Prostate gland (tissue), 2 donors: ENCODE data around the gene NMRK2. TPM values are rescaled to one million over a fixed set of nuclear protein-coding genes. Genes with fewer than 3 reads are reported as not detected.
A peak's percentile ranks its signal among the peaks of the same experiment; 100 is the strongest.
"Not testable (repeated sequence)": the region's sequence is repeated elsewhere in the genome, so short reads cannot be mapped to it uniquely, and the experiment has no call there.

Source experiments
- DNase-seq: peaks from one replicate; pipeline ENCODE4 v3.0.0-alpha.2; 2019; ENCODE audit warnings: low spot score
- H3K27ac ChIP-seq, 2 donors: fragments of 200-600 bp; sonication (generic); 2 replicates each; pipeline ENCODE4 v1.5.1; 2017 to 2019
- H3K27me3 ChIP-seq: fragments of 200-600 bp; sonication (generic); replicated peaks from 2 replicates; pipeline ENCODE4 v1.5.1; 2019; ENCODE audit not compliant: insufficient read depth
- H3K36me3 ChIP-seq, 2 donors: fragments of 200-600 bp; sonication (generic); 1 replicate in 1 of 2; 2 replicates in 1 of 2; pipeline versions ENCODE4 v1.5.1 to v1.8.1; 2017 to 2019
- H3K4me1 ChIP-seq: fragments of 200-600 bp; sonication (generic); replicated peaks from 2 replicates; pipeline ENCODE4 v1.5.1; 2019
- H3K4me3 ChIP-seq, 2 donors: fragments of 200-600 bp; sonication (generic); 2 replicates each; pipeline ENCODE4 v1.5.1; 2017 to 2019
- H3K9me3 ChIP-seq: fragments of 200-600 bp; sonication (generic); 2 replicates; pipeline ENCODE4 v1.5.1; 2017
- CTCF ChIP-seq, 4 experiments: fragments of 200-600 bp in 2 of 4; fragments of 450-650 bp in 2 of 4; sonication (generic) in 2 of 4; IDR thresholded peaks; 1 replicate in 3 of 4; 2 replicates in 1 of 4; pipeline ENCODE4 v1.5.1; 2016 to 2019; ENCODE audit warnings: antibody characterized with exemption in 4 of 4, mild to moderate bottlenecking in 2 of 4, moderate library complexity in 2 of 4
- POLR2A ChIP-seq: fragments of 450-650 bp; IDR thresholded peaks from one replicate; pipeline ENCODE4 v1.6.1; 2016; ENCODE audit warnings: antibody characterized with exemption, mild to moderate bottlenecking
- POLR2AphosphoS5 ChIP-seq: sonication (generic); formaldehyde crosslinking; IDR thresholded peaks from one replicate; pipeline ENCODE4 v1.6.1; 2017; ENCODE audit warnings: antibody characterized with exemption
- WGBS: methylation state at CpG from one replicate; pipeline ENCODE4 v1.1.5; 2018; 5-methylcytosine and 5-hydroxymethylcytosine counted together
- intact Hi-C: fragments of 100-400 bp; cut with DNase I; formaldehyde crosslinking; loops from one replicate; pipeline ENCODE4 v1.14.2; 2022
- total RNA-seq, 2 donors: library from RNA; depleted of rRNA; stranded (reverse); fragments of >200 nt; gene quantifications; one replicate each; pipeline ENCODE4 v1.1.0, GENCODE V29; 2016

Gene NMRK2
- total RNA-seq, 2 donors from 2014 or later: 0.64 to 1.8 TPM

GRCh38 chr19:3949294-3949693 lies 16.4 kb downstream of the NMRK2 start:
- Histone ChIP-seq H3K27me3 (no peaks in the 10 kb centered on the region), H3K27ac (no peak overlapping the region), H3K4me1 (no peaks in the 10 kb centered on the region), H3K4me3 (no peak overlapping the region), H3K36me3 (no peaks in the 10 kb centered on the region), H3K9me3 (no peaks in the 10 kb centered on the region)
- TF ChIP-seq CTCF (IDR thresholded peaks at IDR 0.05) (no peak), POLR2A (no peak), POLR2AphosphoS5 (no peak)
- no peak for DNase-seq
- WGBS: 63% methylated on average over 11 of the region's 11 CpGs
- intact Hi-C loops: no loop called here

GRCh38 chr19:3949997-3950859 lies 17.4 kb downstream of the NMRK2 start:
- H3K4me1 ChIP-seq: no peaks in the 10 kb centered on the region
- TF ChIP-seq POLR2A (no peak), CTCF (IDR thresholded peaks at IDR 0.05) (no peak), POLR2AphosphoS5 (no peak)
- intact Hi-C loops: no loop called here
- no peaks in the 10 kb centered on the region for H3K36me3 ChIP-seq
- H3K9me3 ChIP-seq: no peaks in the 10 kb centered on the region
- 50% methylated on average over 20 of the region's 20 CpGs for WGBS
- no peaks in the 10 kb centered on the region for H3K27me3 ChIP-seq
- no peak overlapping the region for H3K4me3 ChIP-seq
- DNase-seq: no peak
- peak overlapping the region; percentile 50 to 63 for H3K27ac ChIP-seq

GRCh38 chr19:3950871-3951861 lies 18.3 kb downstream of the NMRK2 start:
- DNase-seq: no peak
- 41% methylated on average over 34 of the region's 41 CpGs for WGBS
- H3K27ac ChIP-seq: peak overlapping the region; percentile 50 to 63
- H3K36me3 ChIP-seq: no peaks in the 10 kb centered on the region
- H3K4me3 ChIP-seq: no peak overlapping the region
- TF ChIP-seq CTCF (IDR thresholded peaks at IDR 0.05) (no peak), POLR2AphosphoS5 (peak; percentile 29), POLR2A (no peak)
- intact Hi-C loops: no loop called here
- no peaks in the 10 kb centered on the region for H3K4me1 ChIP-seq
- no peaks in the 10 kb centered on the region for H3K27me3 ChIP-seq
- no peaks in the 10 kb centered on the region for H3K9me3 ChIP-seq

- H3K4me3 ChIP-seq, H3K4me1 ChIP-seq, intact Hi-C loops, H3K36me3 ChIP-seq, H3K27ac ChIP-seq, H3K27me3 ChIP-seq, H3K9me3 ChIP-seq, DNase-seq: not testable (repeated sequence)
- 88% methylated on average over 9 of the region's 9 CpGs for WGBS
These were observed 19.9 kb downstream of the NMRK2 start for GRCh38 chr19:3952755-3953276.

GRCh38 chr19:3954107-3954506 lies 21.2 kb downstream of the NMRK2 start:
- 77% methylated on average over 11 of the region's 12 CpGs for WGBS
- intact Hi-C loops: no loop called here
- Histone ChIP-seq H3K4me1 (no peaks in the 10 kb centered on the region), H3K9me3 (no peaks in the 10 kb centered on the region), H3K27me3 (no peaks in the 10 kb centered on the region), H3K27ac (no peak overlapping the region), H3K4me3 (no peak overlapping the region), H3K36me3 (peaks cover 4 to 10% of the 10 kb centered on the region in 2 donors)
- DNase-seq: no peak
- no peak for TF ChIP-seq POLR2AphosphoS5
- TF ChIP-seq POLR2A: no peak
- no peak for TF ChIP-seq CTCF (IDR thresholded peaks at IDR 0.05)

GRCh38 chr19:3955276-3955675 lies 22.4 kb downstream of the NMRK2 start:
- intact Hi-C loops, H3K27me3 ChIP-seq, DNase-seq, H3K4me3 ChIP-seq, H3K9me3 ChIP-seq, H3K4me1 ChIP-seq, H3K27ac ChIP-seq: not testable (repeated sequence)
- WGBS: 93% methylated on average over 13 of the region's 13 CpGs
- peaks cover 14 to 20% of the 10 kb centered on the region in 2 donors for H3K36me3 ChIP-seq
